ENCODE results near the gene ARID3C. TPM values are rescaled to one million over a fixed set of nuclear protein-coding genes. Genes with fewer than 3 reads are reported as not detected.

ARID3C gene
- total and polyA plus RNA-seq, 2 donors (not counting 3 experiments of a cell fraction or from before 2014, with no cell fraction given) = not detected

DNA sequence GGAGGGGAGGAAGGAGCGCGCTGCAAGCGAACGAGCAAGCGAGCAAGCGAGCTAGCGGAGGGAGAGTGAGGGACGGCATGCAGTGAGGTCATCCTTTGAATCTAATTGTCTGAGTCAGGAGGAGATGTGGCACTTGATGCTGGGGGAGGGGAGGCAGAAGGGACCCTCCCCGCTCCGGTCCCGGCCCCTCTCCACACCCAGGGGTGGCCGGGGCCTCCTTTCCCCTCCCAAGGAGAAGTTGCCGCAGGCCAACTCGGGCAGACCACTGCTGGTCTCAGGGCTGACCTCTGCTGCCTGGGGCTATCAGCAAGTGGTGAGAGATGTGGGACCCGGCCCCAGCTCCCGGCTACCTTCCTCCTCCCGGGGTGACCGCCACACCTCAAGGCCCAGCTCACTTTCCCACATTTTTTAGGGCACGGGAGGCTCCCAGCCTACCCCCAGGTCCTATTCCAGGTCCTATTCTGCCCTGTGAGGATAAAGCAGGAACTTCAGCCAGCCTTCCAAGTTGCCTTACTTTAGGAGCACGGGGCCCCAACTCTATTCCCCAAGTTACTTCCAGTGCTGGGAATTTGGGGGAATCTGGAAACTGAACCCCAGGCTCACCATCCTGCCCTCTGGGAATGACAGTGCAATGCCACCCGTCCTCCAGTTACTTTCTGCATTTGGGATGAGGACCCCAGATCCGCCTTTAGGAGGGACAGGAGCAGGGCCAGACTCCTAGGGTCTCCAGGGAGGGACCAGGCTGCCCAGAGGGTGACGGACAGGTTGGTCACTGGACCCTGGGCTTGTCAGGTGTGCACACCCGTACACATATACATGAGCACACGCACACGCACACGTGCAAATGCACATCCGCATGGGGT, 50.4 kb downstream of the ARID3C start:
- Histone ChIP-seq H4K20me1 (replicated peaks; ENCODE audit: control insufficient read depth, extremely low read depth, insufficient read depth, low read length) (no peaks in the 10 kb centered on the region), H3K27ac (ENCODE audit: insufficient read depth, low read depth, low read length) (no peak overlapping the region), H3K4me2 (ENCODE audit: insufficient read depth, low read length) (no peak overlapping the region), H2AFZ (ENCODE audit: low read depth, low read length) (no peak overlapping the region), H3K4me3 (replicated peaks in 1 of 3; ENCODE audit: insufficient read depth in 1 of 3, low read depth in 1 of 3, low read length in 3 of 3) (no peak overlapping the region), H3K4me1 (ENCODE audit: control insufficient read depth, extremely low read depth, insufficient read depth, low read length) (no peaks in the 10 kb centered on the region), H3K9me3 (replicated peaks; ENCODE audit: control insufficient read depth, insufficient read depth, low read length) (no peaks in the 10 kb centered on the region), H3K9ac (replicated peaks; ENCODE audit: extremely low read depth, insufficient read depth, low read length) (no peak overlapping the region), H3K9me1 (replicated peaks; ENCODE audit: control insufficient read depth, extremely low read depth, insufficient read depth, low read length) (no peaks in the 10 kb centered on the region), H3K27me3 (ENCODE audit: control insufficient read depth in 2 of 2, insufficient read depth in 2 of 2, low read length in 2 of 2) (peaks cover 59 to 61% of the 10 kb centered on the region in 2 experiments), H3K36me3 (ENCODE audit: control insufficient read depth in 2 of 2, extremely low read depth in 1 of 2, insufficient read depth in 2 of 2, low read length in 2 of 2) (no peaks in the 10 kb centered on the region), H3K79me2 (ENCODE audit: control insufficient read depth, insufficient read depth, low read length) (no peaks in the 10 kb centered on the region)
- FAIRE-seq (no peak), DNase-seq (ENCODE audit: low read depth, low spot score) (peak; percentile 28)
- CTCF ChIA-PET = interaction anchor here (0.6 to 8.5 kb wide), 5 partner anchors 14 to 31 kb away, joined by 3 to 106 read pairs (median 3); no protein-coding TSS in a partner anchor
- no TSS peak for BruUV-seq (replicated peaks)
- no peak for TF ChIP-seq POLR2A (IDR thresholded peaks at IDR 0.05; ENCODE audit: low read depth, low read length)
- peak; percentile 97 for TF ChIP-seq EZH2 (IDR thresholded peaks at IDR 0.05; ENCODE audit: borderline replicate concordance, low read depth, low read length, severe bottlenecking)
- intact Hi-C loops (cut with micrococcal nuclease) = no loop called here
- dilution Hi-C loops (cut with MboI; ENCODE audit: extremely low pct_ligation_motif_present, low sequenced_read_pairs) = no loop called here
- POLR2A ChIA-PET = no interaction called here

GRCh38 chr9:34577400-34578240, 51.2 kb downstream of the ARID3C start:
- intact Hi-C loops (cut with micrococcal nuclease) (no loop called here), dilution Hi-C loops (cut with MboI; ENCODE audit: extremely low pct_ligation_motif_present, low sequenced_read_pairs) (no loop called here)
- H3K79me2 ChIP-seq (ENCODE audit: control insufficient read depth, insufficient read depth, low read length) = no peaks in the 10 kb centered on the region
- no peak overlapping the region for H3K4me3 ChIP-seq (replicated peaks in 1 of 3; ENCODE audit: insufficient read depth in 1 of 3, low read depth in 1 of 3, low read length in 3 of 3)
- no peaks in the 10 kb centered on the region for H3K4me1 ChIP-seq (ENCODE audit: control insufficient read depth, extremely low read depth, insufficient read depth, low read length)
- TF ChIP-seq FOS (IDR thresholded peaks at IDR 0.05; ENCODE audit: borderline replicate concordance, insufficient read depth, low read length) (no peak), MYC (IDR thresholded peaks at IDR 0.05; ENCODE audit: low read depth, low read length) (no peak), EZH2 (IDR thresholded peaks at IDR 0.05; ENCODE audit: borderline replicate concordance, low read depth, low read length, severe bottlenecking) (no peak)
- TF ChIP-seq, protein P1, sequence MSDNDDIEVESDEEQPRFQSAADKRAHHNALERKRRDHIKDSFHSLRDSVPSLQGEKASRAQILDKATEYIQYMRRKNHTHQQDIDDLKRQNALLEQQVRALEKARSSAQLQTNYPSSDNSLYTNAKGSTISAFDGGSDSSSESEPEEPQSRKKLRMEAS (IDR thresholded peaks at IDR 0.05; ENCODE audit: insufficient read depth, insufficient read length) = no peak
- ChIA-PET CTCF (interaction anchor here (0.6 to 8.5 kb wide), 6 partner anchors 14 to 174 kb away, joined by 3 to 106 read pairs (median 4); no protein-coding TSS in a partner anchor), POLR2A (no interaction called here)
- no peaks in the 10 kb centered on the region for H4K20me1 ChIP-seq (replicated peaks; ENCODE audit: control insufficient read depth, extremely low read depth, insufficient read depth, low read length)
- no peaks in the 10 kb centered on the region for H3K9me3 ChIP-seq (replicated peaks; ENCODE audit: control insufficient read depth, insufficient read depth, low read length)
- no peak for DNase-seq (ENCODE audit: low read depth, low spot score)
- BruUV-seq (replicated peaks) = no TSS peak
- no peak overlapping the region for H2AFZ ChIP-seq (ENCODE audit: low read depth, low read length)
- H3K4me2 ChIP-seq (ENCODE audit: insufficient read depth, low read length) = no peak overlapping the region
- H3K36me3 ChIP-seq (ENCODE audit: control insufficient read depth in 2 of 2, extremely low read depth in 1 of 2, insufficient read depth in 2 of 2, low read length in 2 of 2) = no peaks in the 10 kb centered on the region
- no peak overlapping the region for H3K9ac ChIP-seq (replicated peaks; ENCODE audit: extremely low read depth, insufficient read depth, low read length)
- H3K27me3 ChIP-seq (ENCODE audit: control insufficient read depth in 2 of 2, insufficient read depth in 2 of 2, low read length in 2 of 2) = peaks cover 58 to 60% of the 10 kb centered on the region in 2 experiments
- FAIRE-seq = no peak
- no peaks in the 10 kb centered on the region for H3K9me1 ChIP-seq (replicated peaks; ENCODE audit: control insufficient read depth, extremely low read depth, insufficient read depth, low read length)
- no peak overlapping the region for H3K27ac ChIP-seq (ENCODE audit: insufficient read depth, low read depth, low read length)

All from endothelial cell of umbilical vein (primary cell).